Measurements from ENCODE around the gene FOXJ2. TPM values are rescaled to one million over a fixed set of nuclear protein-coding genes. Genes with fewer than 3 reads are reported as not detected.
A peak's percentile ranks its signal among the peaks of the same experiment; 100 is the strongest.

Gene FOXJ2
- total RNA-seq, 4 donors from 2014 or later: 11.6 to 15.7 (median 12.5) TPM

DNA sequence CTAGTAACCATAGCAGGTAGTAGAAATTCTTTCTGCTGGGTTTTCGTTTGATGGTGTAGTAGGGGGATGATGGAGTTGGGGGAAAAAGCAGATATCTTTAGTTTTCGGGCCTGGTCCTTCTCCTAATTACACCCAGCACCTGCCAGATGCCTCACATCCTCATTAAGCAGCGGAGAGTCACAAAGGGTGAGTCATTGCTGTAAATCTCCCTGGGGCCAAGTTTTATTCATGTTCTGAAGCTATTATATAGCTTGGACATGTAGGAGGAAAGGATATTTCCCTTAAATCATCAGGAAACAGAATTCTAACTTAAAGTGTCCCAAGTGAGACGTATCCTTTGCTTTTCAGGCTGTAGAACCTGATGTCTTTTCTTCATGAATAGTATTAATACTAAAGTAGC lies 44.7 kb downstream of the FOXJ2 start:
- H3K4me1 ChIP-seq: peaks cover 0 to 9% (median 5%) of the 10 kb centered on the region in 4 donors
- no peak overlapping the region for H3K27ac ChIP-seq
- no peak for TF ChIP-seq POLR2AphosphoS5 (IDR thresholded peaks at IDR 0.05)
- TF ChIP-seq POLR2A (IDR thresholded peaks at IDR 0.05): no peak
- no peak for TF ChIP-seq EP300 (IDR thresholded peaks at IDR 0.05; ENCODE audit: low read depth)
- TF ChIP-seq, protein P1, sequence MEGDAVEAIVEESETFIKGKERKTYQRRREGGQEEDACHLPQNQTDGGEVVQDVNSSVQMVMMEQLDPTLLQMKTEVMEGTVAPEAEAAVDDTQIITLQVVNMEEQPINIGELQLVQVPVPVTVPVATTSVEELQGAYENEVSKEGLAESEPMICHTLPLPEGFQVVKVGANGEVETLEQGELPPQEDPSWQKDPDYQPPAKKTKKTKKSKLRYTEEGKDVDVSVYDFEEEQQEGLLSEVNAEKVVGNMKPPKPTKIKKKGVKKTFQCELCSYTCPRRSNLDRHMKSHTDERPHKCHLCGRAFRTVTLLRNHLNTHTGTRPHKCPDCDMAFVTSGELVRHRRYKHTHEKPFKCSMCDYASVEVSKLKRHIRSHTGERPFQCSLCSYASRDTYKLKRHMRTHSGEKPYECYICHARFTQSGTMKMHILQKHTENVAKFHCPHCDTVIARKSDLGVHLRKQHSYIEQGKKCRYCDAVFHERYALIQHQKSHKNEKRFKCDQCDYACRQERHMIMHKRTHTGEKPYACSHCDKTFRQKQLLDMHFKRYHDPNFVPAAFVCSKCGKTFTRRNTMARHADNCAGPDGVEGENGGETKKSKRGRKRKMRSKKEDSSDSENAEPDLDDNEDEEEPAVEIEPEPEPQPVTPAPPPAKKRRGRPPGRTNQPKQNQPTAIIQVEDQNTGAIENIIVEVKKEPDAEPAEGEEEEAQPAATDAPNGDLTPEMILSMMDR (IDR thresholded peaks at IDR 0.05): no peak
- H3K9me3 ChIP-seq: no peaks in the 10 kb centered on the region
- H3K27me3 ChIP-seq: no peaks in the 10 kb centered on the region
- DNase-seq: no peak
- WGBS, 2 donors (ENCODE audit: low coverage in 1 of 2): 50 to 53% methylated on average over 1 to 4 of the region's 4 CpGs
- in situ Hi-C loops (cut with MboI; ENCODE audit: low pct_ligation_motif_present in 1 of 4, low pct_unique_long_range_greater_than_20kb in 1 of 4, low sequenced_read_pairs in 3 of 4): no loop called here
- no peaks in the 10 kb centered on the region for H3K36me3 ChIP-seq
- H3K4me3 ChIP-seq: no peak overlapping the region
- intact Hi-C loops (cut with DNase I; ENCODE audit: low total_unique reads): no loop called here

DNA sequence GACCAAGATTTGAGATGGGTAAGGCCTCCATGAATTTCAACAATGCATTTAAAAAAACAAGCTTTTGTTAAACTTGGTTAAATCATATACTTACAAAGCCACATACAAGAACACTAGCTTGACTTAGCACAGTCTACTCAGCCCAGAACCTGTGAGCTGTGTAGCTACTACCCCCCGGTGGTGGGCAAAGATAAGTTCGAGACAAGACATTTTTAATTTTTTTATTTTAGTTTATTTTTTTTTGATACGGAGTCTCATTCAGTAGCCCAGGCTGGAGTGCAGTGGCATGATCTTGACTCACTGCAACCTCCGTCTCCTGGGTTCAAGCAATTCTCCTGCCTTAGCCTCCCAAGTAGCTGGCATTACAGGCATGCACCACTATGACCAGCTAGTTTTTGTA lies 45.9 kb downstream of the FOXJ2 start:
- no peaks in the 10 kb centered on the region for H3K36me3 ChIP-seq
- in situ Hi-C loops (cut with MboI; ENCODE audit: low pct_ligation_motif_present in 1 of 4, low pct_unique_long_range_greater_than_20kb in 1 of 4, low sequenced_read_pairs in 3 of 4): no loop called here
- intact Hi-C loops (cut with DNase I; ENCODE audit: low total_unique reads): no loop called here
- no peak overlapping the region for H3K27ac ChIP-seq
- 10 to 43% methylated on average over 2 to 4 of the region's 4 CpGs for WGBS, 2 donors (ENCODE audit: low coverage in 1 of 2)
- H3K27me3 ChIP-seq: no peaks in the 10 kb centered on the region
- H3K4me3 ChIP-seq: no peak overlapping the region
- peaks cover 6 to 16% (median 9%) of the 10 kb centered on the region in 4 donors for H3K4me1 ChIP-seq
- TF ChIP-seq POLR2A (IDR thresholded peaks at IDR 0.05): no peak
- no peak for TF ChIP-seq POLR2AphosphoS5 (IDR thresholded peaks at IDR 0.05)
- no peak for TF ChIP-seq EP300 (IDR thresholded peaks at IDR 0.05; ENCODE audit: low read depth)
- TF ChIP-seq, protein P1 (IDR thresholded peaks at IDR 0.05): peak in 3 of 5 experiments; percentile 8 to 27 (median 14)
- peak; percentile 22 for DNase-seq
- no peaks in the 10 kb centered on the region for H3K9me3 ChIP-seq

DNA sequence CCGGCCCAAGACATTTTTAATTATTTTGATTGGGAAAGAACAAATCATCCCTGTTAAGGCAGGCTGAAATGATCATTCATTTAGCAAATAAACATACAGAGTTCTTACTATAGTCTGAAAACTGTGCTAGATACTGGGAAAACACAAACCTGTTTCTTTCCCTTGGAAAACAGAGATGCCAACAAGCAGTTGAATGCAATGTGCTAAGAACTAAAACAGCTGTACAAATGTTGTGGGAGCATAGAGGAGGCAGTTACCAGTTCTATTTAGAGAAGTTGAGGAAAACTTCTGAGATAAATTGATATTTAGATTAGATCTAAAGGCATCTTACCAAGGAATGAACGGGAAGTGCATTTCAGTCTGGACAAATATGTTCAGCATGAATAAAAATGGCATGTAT lies 46.4 kb downstream of the FOXJ2 start:
- H3K4me1 ChIP-seq: peaks cover 7 to 21% (median 13%) of the 10 kb centered on the region in 4 donors
- H3K27me3 ChIP-seq: no peaks in the 10 kb centered on the region
- DNase-seq: no peak
- intact Hi-C loops (cut with DNase I; ENCODE audit: low total_unique reads): no loop called here
- TF ChIP-seq, protein P1 (IDR thresholded peaks at IDR 0.05): no peak
- no peak for TF ChIP-seq POLR2A (IDR thresholded peaks at IDR 0.05)
- TF ChIP-seq POLR2AphosphoS5 (IDR thresholded peaks at IDR 0.05): no peak
- TF ChIP-seq EP300 (IDR thresholded peaks at IDR 0.05; ENCODE audit: low read depth): no peak
- WGBS, 2 donors (ENCODE audit: low coverage in 1 of 2): 91 to 100% methylated on average over 1 to 2 of the region's 2 CpGs
- H3K9me3 ChIP-seq: no peaks in the 10 kb centered on the region
- no peaks in the 10 kb centered on the region for H3K36me3 ChIP-seq
- no peak overlapping the region for H3K4me3 ChIP-seq
- in situ Hi-C loops (cut with MboI; ENCODE audit: low pct_ligation_motif_present in 1 of 4, low pct_unique_long_range_greater_than_20kb in 1 of 4, low sequenced_read_pairs in 3 of 4): no loop called here
- H3K27ac ChIP-seq: no peak overlapping the region

DNA sequence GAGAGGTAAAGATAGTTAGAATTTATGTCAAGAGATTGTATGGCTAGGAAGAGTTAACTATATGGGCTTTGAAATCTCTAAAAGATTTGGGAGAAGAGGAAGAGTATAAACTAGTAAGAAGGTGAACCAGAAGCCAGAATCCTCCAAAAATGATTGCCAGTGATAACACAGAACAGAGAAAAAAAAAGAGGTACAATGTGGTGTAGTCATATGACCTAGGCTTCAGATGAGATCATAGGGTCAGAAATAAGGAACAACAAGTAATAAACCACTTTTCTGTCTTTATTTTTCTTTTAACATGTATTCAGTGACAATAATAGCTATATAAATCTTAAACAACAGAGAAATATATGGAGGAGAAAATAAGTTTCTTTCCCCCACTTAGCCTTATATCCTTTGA lies 47.6 kb downstream of the FOXJ2 start:
- H3K27me3 ChIP-seq: no peaks in the 10 kb centered on the region
- H3K4me1 ChIP-seq: peaks cover 7 to 29% (median 16%) of the 10 kb centered on the region in 4 donors
- H3K9me3 ChIP-seq: no peaks in the 10 kb centered on the region
- TF ChIP-seq POLR2A (IDR thresholded peaks at IDR 0.05) (no peak), EP300 (IDR thresholded peaks at IDR 0.05; ENCODE audit: low read depth) (no peak), POLR2AphosphoS5 (IDR thresholded peaks at IDR 0.05) (no peak)
- TF ChIP-seq, protein P1 (IDR thresholded peaks at IDR 0.05): no peak
- H3K4me3 ChIP-seq: no peak overlapping the region
- H3K27ac ChIP-seq: peak overlapping the region in 1 of 4 donors; percentile 95
- no peaks in the 10 kb centered on the region for H3K36me3 ChIP-seq
- intact Hi-C loops (cut with DNase I; ENCODE audit: low total_unique reads) (loop anchor here (2.0 kb wide), 1 partner anchor 35 kb away; no protein-coding TSS in a partner anchor), in situ Hi-C loops (cut with MboI; ENCODE audit: low pct_ligation_motif_present in 1 of 4, low pct_unique_long_range_greater_than_20kb in 1 of 4, low sequenced_read_pairs in 3 of 4) (no loop called here)
- DNase-seq: no peak

Measured in transverse colon (tissue), 4 donors.